OCI-LY3 (cell line): ENCODE measurements around the gene PCBP2.

Experiments
- CTCF ChIP-seq: fragments of 200-600, 300-600 bp; sonication (generic); IDR thresholded peaks from 2 replicates; pipeline ENCODE4 v1.5.1; 2014; ENCODE audit warnings: antibody characterized with exemption, low read length, low read depth
- EZH2phosphoT487 ChIP-seq: fragments of 200-600 bp; shearing (Covaris generic); IDR thresholded peaks from 2 replicates; pipeline ENCODE4 v1.6.1; 2018; ENCODE audit warnings: antibody characterized with exemption, mixed run types, low read depth

DNA sequence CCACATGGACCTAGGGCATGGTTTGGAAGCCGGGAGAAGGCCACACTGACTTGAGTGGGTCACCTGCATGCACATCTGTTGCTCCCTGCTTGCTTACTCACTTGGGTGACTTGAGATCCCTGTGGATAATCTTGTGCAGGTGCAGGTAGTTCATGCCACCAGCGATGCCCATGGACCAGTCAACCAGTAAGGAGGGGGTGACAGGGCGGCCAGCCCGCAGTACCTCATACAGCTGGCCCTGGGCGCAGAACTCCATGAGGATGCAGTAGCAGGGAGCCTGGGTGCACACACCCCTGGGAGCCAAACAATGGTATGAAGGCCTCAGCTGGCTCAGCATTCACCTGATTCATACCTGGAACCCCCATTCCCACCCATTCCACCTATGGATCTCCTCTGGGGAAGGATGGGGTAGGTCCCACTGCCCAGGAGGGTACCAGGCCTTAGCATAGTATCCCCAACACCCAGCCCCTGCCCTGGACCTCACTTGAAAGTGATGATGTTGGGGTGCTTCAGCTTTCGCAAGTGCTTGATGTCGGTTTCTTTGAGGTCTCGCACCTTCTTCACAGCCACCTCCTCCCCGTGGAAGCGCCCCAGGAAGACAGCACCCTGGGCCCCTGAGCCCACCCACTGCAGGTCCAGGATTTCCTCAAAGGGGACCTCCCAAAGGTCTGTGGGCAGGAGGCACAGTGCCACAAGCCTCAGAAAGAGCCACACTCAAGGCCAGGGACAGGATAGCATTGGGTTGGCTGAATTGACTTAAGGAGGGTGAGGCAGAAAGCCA is 34.2 kb downstream of the PCBP2 start:
- TF ChIP-seq CTCF (no peak), EZH2phosphoT487 (no peak)
